GM23248 (cell line): ENCODE measurements around the gene GTF2H2C. TPM values are rescaled to one million over a fixed set of nuclear protein-coding genes. Genes with fewer than 3 reads are reported as not detected.
"Not testable (repeated sequence)": the region's sequence is repeated elsewhere in the genome, so short reads cannot be mapped to it uniquely, and the experiment has no call there.

ENCODE experiments used
- DNase-seq: peaks from one replicate; pipeline ENCODE4 v3.0.0-alpha.2; 2015
- H2AFZ ChIP-seq: fragments of 200-600 bp; sonication (generic); 2 replicates; pipeline ENCODE4 v1.6.1; 2016; ENCODE audit warnings: antibody characterized with exemption
- H3F3A ChIP-seq: fragments of 200-600 bp; sonication (generic); 2 replicates; pipeline ENCODE4 v1.6.1; 2016; ENCODE audit warnings: mild to moderate bottlenecking, antibody characterized with exemption, mixed run types; ENCODE audit not compliant: insufficient read depth
- H3K27ac ChIP-seq: fragments of 200-600 bp; sonication (generic); 2 replicates; pipeline ENCODE4 v1.5.1; 2016; ENCODE audit warnings: mild to moderate bottlenecking
- H3K27me3 ChIP-seq: fragments of 200-600 bp; sonication (generic); replicated peaks from 2 replicates; pipeline ENCODE4 v1.6.1; 2016; ENCODE audit warnings: mild to moderate bottlenecking; ENCODE audit not compliant: insufficient read depth
- H3K36me3 ChIP-seq: fragments of 200-600 bp; sonication (generic); 2 replicates; pipeline ENCODE4 v1.6.1; 2016; ENCODE audit warnings: low read depth, mild to moderate bottlenecking
- H3K4me1 ChIP-seq: fragments of 200-600 bp; sonication (generic); 2 replicates; pipeline ENCODE4 v1.6.1; 2016; ENCODE audit warnings: mild to moderate bottlenecking; ENCODE audit not compliant: insufficient read depth
- H3K4me2 ChIP-seq: fragments of 200-600 bp; sonication (generic); one replicate; pipeline ENCODE4 v1.6.1; 2016; ENCODE audit warnings: mild to moderate bottlenecking; ENCODE audit not compliant: unreplicated experiment
- H3K4me3 ChIP-seq: fragments of 200-600 bp; sonication (generic); 2 replicates; pipeline ENCODE4 v1.5.1; 2016; ENCODE audit warnings: mild to moderate bottlenecking
- H3K79me2 ChIP-seq: fragments of 200-600 bp; sonication (generic); 2 replicates; pipeline ENCODE4 v1.6.1; 2016; ENCODE audit warnings: mild to moderate bottlenecking; ENCODE audit not compliant: insufficient read depth
- H3K9ac ChIP-seq: fragments of 200-600 bp; sonication (generic); 2 replicates; pipeline ENCODE4 v1.6.1; 2016; ENCODE audit warnings: mild to moderate bottlenecking
- H3K9me2 ChIP-seq: fragments of 200-600 bp; sonication (generic); 2 replicates; pipeline ENCODE4 v1.6.1; 2016; ENCODE audit warnings: mixed run types, mild to moderate bottlenecking, moderate library complexity; ENCODE audit not compliant: insufficient read depth
- H3K9me3 ChIP-seq: fragments of 200-600 bp; sonication (generic); one replicate; pipeline ENCODE4 v1.6.1; 2017; ENCODE audit warnings: low read depth
- H4K20me1 ChIP-seq: fragments of 200-600 bp; sonication (generic); 2 replicates; pipeline ENCODE4 v1.6.0; 2016; ENCODE audit not compliant: insufficient read depth
- WGBS, 2 experiments: methylation state at CpG; one replicate each; pipeline ENCODE4 v1.1.6; 2015 to 2017; ENCODE audit warnings: low lambda C conversion rate in 2 of 2, low coverage in 1 of 2; ENCODE audit errors: missing lambda C conversion rate in 2 of 2; 5-methylcytosine and 5-hydroxymethylcytosine counted together
- in situ Hi-C: fragments of 300-500 bp; cut with MboI; formaldehyde crosslinking; loops from 2 replicates; pipeline ENCODE4 v1.15.0; 2020
- polyA plus RNA-seq: library from polyadenylated mRNA; unstranded; fragments of >200 nt; fragmentation: Nextera tagmentation; extraction: Ambion mirVana; gene quantifications from 2 replicates; pipeline ENCODE4 v1.2.1, GENCODE V29; 2016
- small RNA-seq: library from RNA; depleted of rRNA; stranded (forward); fragments of <200 nt; gene quantifications from one replicate; pipeline ENCODE3, GENCODE V24; 2014; ENCODE audit warnings: low read depth, low replicate concordance
- total RNA-seq: library from RNA; depleted of rRNA; stranded (reverse); fragments of >200 nt; shearing (Covaris generic); gene quantifications from 2 replicates; pipeline ENCODE4 v1.2.3, GENCODE V29; 2014; rRNA removed

Gene GTF2H2C
- total and polyA plus RNA-seq, 2 experiments from 2014 or later, result 24.4 to 33.3 TPM

DNA sequence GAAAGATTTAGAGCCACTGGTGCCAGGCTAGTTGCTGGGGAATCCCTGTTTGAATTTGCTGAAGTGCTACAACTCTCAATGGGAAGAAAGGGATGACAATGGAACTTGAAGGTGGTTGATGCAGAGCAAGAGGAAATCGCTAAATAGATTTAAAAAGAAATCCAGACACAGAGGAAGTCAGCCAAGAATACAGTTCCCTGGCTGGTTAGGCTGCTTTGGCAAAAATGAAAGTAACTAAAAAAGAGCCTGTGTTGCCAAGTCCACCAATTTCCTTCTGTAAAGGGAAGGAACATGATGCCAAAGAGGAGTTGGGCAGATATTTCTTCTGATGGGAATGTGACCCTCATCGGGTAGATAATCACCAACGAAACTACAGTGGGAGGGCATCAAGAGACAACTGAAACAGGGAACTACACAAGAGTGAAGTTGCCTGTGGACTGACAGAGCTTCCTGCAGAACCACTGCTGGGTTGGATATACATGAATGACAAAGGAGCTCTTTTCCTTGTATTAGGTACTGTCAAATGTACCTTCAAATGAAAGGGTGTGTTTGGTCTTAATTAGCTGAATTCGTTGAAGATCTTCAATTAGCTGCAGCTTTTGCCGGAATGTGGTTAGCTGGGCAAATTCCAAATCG, 49.0 kb downstream of the GTF2H2C start:
- not testable (repeated sequence) for H3K9ac ChIP-seq

DNA sequence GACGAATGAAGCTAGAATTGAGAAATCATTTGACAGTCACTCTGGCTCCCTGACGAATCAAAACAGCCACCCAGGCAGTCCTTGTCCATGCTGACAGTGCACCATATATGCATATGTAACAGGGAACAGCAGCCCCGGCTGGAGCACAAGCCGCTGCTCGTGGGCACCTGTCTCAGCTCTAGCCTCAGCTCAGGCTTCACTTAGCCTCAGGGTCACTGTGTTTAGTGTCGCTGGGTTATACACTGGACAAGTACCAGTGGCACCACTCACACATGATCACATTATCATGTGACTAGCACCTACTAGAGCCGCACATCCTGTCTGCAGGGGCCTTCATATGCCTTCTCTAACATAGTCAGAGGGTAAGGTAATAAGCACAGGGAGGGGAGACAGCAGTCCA, 54.9 kb downstream of the GTF2H2C start:
- H3K4me1 ChIP-seq, H3K9ac ChIP-seq, H3K27ac ChIP-seq, H4K20me1 ChIP-seq, H3K79me2 ChIP-seq, in situ Hi-C loops, H2AFZ ChIP-seq, H3K9me2 ChIP-seq, DNase-seq, H3K4me2 ChIP-seq, H3K27me3 ChIP-seq, H3K9me3 ChIP-seq, H3F3A ChIP-seq, H3K36me3 ChIP-seq, H3K4me3 ChIP-seq: not testable (repeated sequence)
- WGBS, 2 experiments, result no CpG with 5 or more reads among the region's 7 CpGs

More for the DNA sequence above, 49.0 kb downstream of the GTF2H2C start:
- H3K4me2 ChIP-seq, H2AFZ ChIP-seq, DNase-seq, H3K9me2 ChIP-seq, H3F3A ChIP-seq, H3K9me3 ChIP-seq, H3K4me1 ChIP-seq, H3K4me3 ChIP-seq, H3K79me2 ChIP-seq, H3K36me3 ChIP-seq, H4K20me1 ChIP-seq, H3K27me3 ChIP-seq, in situ Hi-C loops, H3K27ac ChIP-seq: not testable (repeated sequence)
- no CpG with 5 or more reads among the region's 6 CpGs for WGBS, 2 experiments

DNA sequence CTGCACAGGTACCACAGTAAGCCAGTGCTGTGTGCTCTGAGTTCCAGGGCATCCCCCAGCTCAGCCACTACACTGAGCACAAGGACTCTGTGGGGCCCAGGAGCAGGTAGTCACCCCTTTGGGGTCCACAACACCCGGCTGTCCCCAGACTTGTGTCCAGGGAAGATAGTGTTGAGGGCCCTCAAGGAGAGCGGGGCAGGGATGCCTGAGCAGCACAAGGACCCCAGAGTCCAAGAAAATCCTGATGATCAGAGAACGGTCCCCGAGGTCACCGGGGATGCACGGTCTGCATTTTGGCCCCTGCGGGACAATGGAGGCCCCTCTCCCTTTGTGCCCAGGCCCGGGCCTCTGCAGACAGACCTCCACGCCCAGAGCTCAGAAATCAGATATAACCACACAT, 71.9 kb downstream of the GTF2H2C start:
- H3F3A ChIP-seq, in situ Hi-C loops, DNase-seq, H3K9me2 ChIP-seq, H3K4me2 ChIP-seq, H3K79me2 ChIP-seq, H4K20me1 ChIP-seq, H3K36me3 ChIP-seq, H3K9ac ChIP-seq, H3K4me3 ChIP-seq, H3K4me1 ChIP-seq, H3K27ac ChIP-seq, H3K27me3 ChIP-seq, H2AFZ ChIP-seq, H3K9me3 ChIP-seq: not testable (repeated sequence)
- 95 to 99% methylated on average over 7 to 8 of the region's 9 CpGs for WGBS, 2 experiments

Small RNA genes lying within 50 kb of the gene (small RNA-seq; reads per million reads assigned to genes)
- gene RNU6-724P, result not detected

Other genes with a start within 250 kb of the GTF2H2C start
- 0.97 and 1.9 TPM in 2 replicates for gene CCDC125, start 227.4 kb upstream of the GTF2H2C start, total RNA-seq
- 2.6 TPM in 2 replicates for gene CCDC125, start 227.4 kb upstream of the GTF2H2C start, polyA plus RNA-seq
- 17.0 and 20.0 TPM in 2 replicates for gene AK6, start 190.7 kb upstream of the GTF2H2C start, total RNA-seq
- 125 and 136 TPM in 2 replicates for gene AK6, start 190.7 kb upstream of the GTF2H2C start, polyA plus RNA-seq
- 60.8 and 79.4 TPM in 2 replicates for gene TAF9, start 190.7 kb upstream of the GTF2H2C start, total RNA-seq
- gene TAF9, start 190.7 kb upstream of the GTF2H2C start, polyA plus RNA-seq, result 117 and 118 TPM in 2 replicates
- 15.8 and 27.8 TPM in 2 replicates for gene RAD17, start 190.4 kb upstream of the GTF2H2C start, total RNA-seq
- gene RAD17, start 190.4 kb upstream of the GTF2H2C start, polyA plus RNA-seq, result 20.5 and 21.7 TPM in 2 replicates
- 2.8 and 5.5 TPM in 2 replicates for gene MARVELD2, start 145.1 kb upstream of the GTF2H2C start, total RNA-seq
- gene MARVELD2, start 145.1 kb upstream of the GTF2H2C start, polyA plus RNA-seq, result 1.7 and 2.1 TPM in 2 replicates
- 0.76 and 1.7 TPM in 2 replicates for gene OCLN, start 67.4 kb upstream of the GTF2H2C start, total RNA-seq
- gene OCLN, start 67.4 kb upstream of the GTF2H2C start, polyA plus RNA-seq, result 0.52 and 0.59 TPM in 2 replicates